Spleen (tissue), 13 donors: ENCODE results near the gene DPH5. TPM values are rescaled to one million over a fixed set of nuclear protein-coding genes. Genes with fewer than 3 reads are reported as not detected.

ENCODE experiments used
- DNase-seq: peaks from one replicate; pipeline ENCODE4 v3.0.0-alpha.2; 2020
- H3K27ac ChIP-seq, 8 donors: fragments of 200-600 bp; sonication (generic) in 7 of 8; 1 replicate in 4 of 8; 2 replicates in 4 of 8; pipeline versions ENCODE4 v1.5.0 to v1.8.0; 2016 to 2021; ENCODE audit warnings: inconsistent platforms in 4 of 8, mild to moderate bottlenecking in 4 of 8, moderate library complexity in 1 of 8
- H3K27me3 ChIP-seq, 7 donors: fragments of 200-600 bp; sonication (generic) in 6 of 7; replicated peaks in 1 of 7; 1 replicate in 4 of 7; 2 replicates in 3 of 7; pipeline versions ENCODE4 v1.5.0 to v1.8.0; 2016 to 2021; ENCODE audit warnings: inconsistent platforms in 3 of 7, mild to moderate bottlenecking in 1 of 7
- H3K36me3 ChIP-seq, 6 donors: fragments of 200-600 bp; sonication (generic) in 5 of 6; 1 replicate in 4 of 6; 2 replicates in 2 of 6; pipeline versions ENCODE4 v1.5.0 to v1.8.0; 2016 to 2021; ENCODE audit warnings: inconsistent platforms in 2 of 6
- H3K4me1 ChIP-seq, 6 donors: fragments of 200-600 bp; sonication (generic) in 5 of 6; 1 replicate in 3 of 6; 2 replicates in 3 of 6; pipeline versions ENCODE4 v1.5.0 to v1.8.0; 2016 to 2021; ENCODE audit warnings: inconsistent platforms in 3 of 6
- H3K4me3 ChIP-seq, 8 donors: fragments of 200-600 bp; sonication (generic) in 7 of 8; 1 replicate in 4 of 8; 2 replicates in 4 of 8; pipeline versions ENCODE4 v1.5.0 to v1.8.0; 2016 to 2021; ENCODE audit warnings: inconsistent platforms in 4 of 8, mild to moderate bottlenecking in 4 of 8, moderate library complexity in 2 of 8
- H3K9me3 ChIP-seq, 8 donors: fragments of 200-600 bp; sonication (generic) in 7 of 8; 1 replicate in 4 of 8; 2 replicates in 4 of 8; pipeline versions ENCODE4 v1.5.0 to v1.8.0; 2016 to 2021; ENCODE audit warnings: inconsistent platforms in 4 of 8
- POLR2A ChIP-seq, 3 donors: fragments of 450-650 bp; IDR thresholded peaks; one replicate each; pipeline ENCODE4 v1.5.1; 2017; ENCODE audit warnings: antibody characterized with exemption in 3 of 3, mild to moderate bottlenecking in 1 of 3
- POLR2AphosphoS5 ChIP-seq, 3 donors: sonication (generic); formaldehyde crosslinking; IDR thresholded peaks; one replicate each; pipeline ENCODE4 v1.5.1; 2017; ENCODE audit warnings: antibody characterized with exemption in 3 of 3
- WGBS, 5 donors: extraction: QIAGEN DNeasy Blood & Tissue Kit in 3 of 5; methylation state at CpG; one replicate each; pipeline versions ENCODE4 v1.1.5 to v1.1.7; 2013 to 2018; 5-methylcytosine and 5-hydroxymethylcytosine counted together
- intact Hi-C: fragments of 100-400 bp; cut with DNase I; formaldehyde crosslinking; loops from one replicate; pipeline ENCODE4 v1.15.0; 2023; ENCODE audit warnings: low total_unique reads
- long read RNA-seq, 2 donors: transcript quantifications; one replicate each; lab custom pipeline, GENCODE V29; 2026
- polyA plus RNA-seq, 3 donors: library from polyadenylated mRNA; stranded (reverse); fragments of 200-250 nt; gene quantifications; one replicate each; pipeline ENCODE4 v1.2.1, GENCODE V29; 2013
- total RNA-seq, 7 donors: library from RNA; depleted of rRNA in 3 of 7; stranded (reverse); fragments of >200 nt in 3 of 7; fragmentation: NEBNext Ultra II Directional in 4 of 7; extraction: Animal tissue kit (Norgen Biotek cat#: 25700) in 4 of 7; gene quantifications; one replicate each; pipeline versions ENCODE4 v1.1.0 to v1.2.1, GENCODE V29; 2016 to 2021
- TF ChIP-seq, protein P1 (sequence below), 11 experiments: fragments of 200-600 bp in 7 of 11; fragments of 450-650 bp in 4 of 11; sonication (generic) in 4 of 11; IDR thresholded peaks in 8 of 11; conservative IDR thresholded peaks in 3 of 11; 1 replicate in 7 of 11; 2 replicates in 4 of 11; pipeline versions ENCODE4 v1.4.0 to v1.8.0; 2016 to 2021; ENCODE audit warnings: antibody characterized with exemption in 11 of 11, inconsistent platforms in 4 of 11, mild to moderate bottlenecking in 1 of 11
- donor health status: healthy with polysubstance abuse.
- donor health status: DM: no; HTN: no; CAD: no; lungs with moderate emphysema.
- donor health status: DM: no; HTN: no; CAD: no.
- donor health status: Bipolar disorder and iron deficiency.
- donor health status: healthy.
- donor health status: DM: no; HTN: no; CAD: no.
- donor health status: DM: yes; HTN: yes; CAD: no.

DPH5 gene, protein sequence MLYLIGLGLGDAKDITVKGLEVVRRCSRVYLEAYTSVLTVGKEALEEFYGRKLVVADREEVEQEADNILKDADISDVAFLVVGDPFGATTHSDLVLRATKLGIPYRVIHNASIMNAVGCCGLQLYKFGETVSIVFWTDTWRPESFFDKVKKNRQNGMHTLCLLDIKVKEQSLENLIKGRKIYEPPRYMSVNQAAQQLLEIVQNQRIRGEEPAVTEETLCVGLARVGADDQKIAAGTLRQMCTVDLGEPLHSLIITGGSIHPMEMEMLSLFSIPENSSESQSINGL
- 10 to 100 TPM; 19.3 to 31.7 (median 24.5) TPM for total RNA-seq
- 10 to 100 TPM; 45.9 to 60.0 (median 49.8) TPM for polyA plus RNA-seq
- long read RNA-seq, donor 1, transcript DPH5-203 (8 exons, 1,316 nt) = major isoform, 14 of 19 reads
- long read RNA-seq, donor 1, partial matches to known transcripts = 0 of 19 reads
- long read RNA-seq, donor 1, other reads (novel, unspliced or antisense) = 0 of 19 reads
- long read RNA-seq, donor 2, transcript DPH5-203 (8 exons, 1,316 nt) = major isoform, 5 of 7 reads
- long read RNA-seq, donor 2, partial matches to known transcripts = 0 of 7 reads
- long read RNA-seq, donor 2, other reads (novel, unspliced or antisense) = 0 of 7 reads

DNA sequence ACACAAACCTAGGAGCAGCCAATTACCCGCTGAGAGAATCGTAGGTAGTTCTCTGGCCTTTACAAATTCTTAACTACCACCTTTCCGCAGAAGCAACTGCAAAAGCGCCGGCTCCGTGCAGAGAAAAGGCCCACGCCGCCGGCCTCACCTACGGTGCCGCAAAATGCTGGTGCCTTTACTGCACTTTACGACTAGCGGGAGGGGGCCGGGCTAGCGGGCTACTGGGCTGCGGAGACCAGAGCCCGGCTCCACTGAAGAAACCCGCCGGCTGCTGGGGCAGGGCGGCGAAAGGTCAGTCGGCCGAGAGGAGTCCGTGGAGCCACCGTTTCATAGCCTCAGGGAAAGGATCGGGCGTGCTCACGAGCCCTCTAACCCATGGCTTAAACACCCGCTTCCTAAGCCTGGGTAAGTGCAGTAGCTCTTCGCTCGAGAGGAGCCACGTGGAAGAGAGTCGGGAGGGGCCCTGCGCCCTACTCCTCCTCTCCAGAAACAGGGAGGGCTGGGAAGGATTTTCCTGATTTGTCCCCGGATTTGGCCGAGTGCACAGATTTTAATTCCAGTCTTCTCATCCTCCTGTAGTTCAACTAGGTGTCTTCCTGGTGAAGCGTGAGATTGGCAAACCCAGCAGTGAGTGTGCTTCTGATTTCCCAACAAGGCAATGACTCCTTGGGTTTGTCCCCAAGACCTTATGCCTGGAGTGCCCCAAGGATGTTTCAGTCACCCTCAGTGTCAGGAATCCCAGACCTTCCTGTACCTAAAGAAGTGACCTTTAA, at the start of gene DPH5:
TSS of gene DPH5 (minus strand) at position 128 of the 773 bp plus-strand sequence. CDS start 341 bp downstream, outside the sequence.
- Histone ChIP-seq H3K9me3 (no peaks in the 10 kb centered on the region), H3K4me1 (peaks cover 7 to 84% (median 51%) of the 10 kb centered on the region in 6 donors), H3K27me3 (no peaks in the 10 kb centered on the region), H3K4me3 (peak within 1 kb of the TSS; percentile 55 to 86 (median 72)), H3K36me3 (peaks cover 0 to 24% (median 0%) of the 10 kb centered on the region in 6 donors), H3K27ac (peak within 1 kb of the TSS; percentile 77 to 95 (median 89))
- TF ChIP-seq POLR2AphosphoS5 (IDR thresholded peaks at IDR 0.05) (peak; percentile 89 to 94 (median 93)), POLR2A (IDR thresholded peaks at IDR 0.05) (peak in 2 of 3 donors; percentile 52 to 62)
- TF ChIP-seq, protein P1, sequence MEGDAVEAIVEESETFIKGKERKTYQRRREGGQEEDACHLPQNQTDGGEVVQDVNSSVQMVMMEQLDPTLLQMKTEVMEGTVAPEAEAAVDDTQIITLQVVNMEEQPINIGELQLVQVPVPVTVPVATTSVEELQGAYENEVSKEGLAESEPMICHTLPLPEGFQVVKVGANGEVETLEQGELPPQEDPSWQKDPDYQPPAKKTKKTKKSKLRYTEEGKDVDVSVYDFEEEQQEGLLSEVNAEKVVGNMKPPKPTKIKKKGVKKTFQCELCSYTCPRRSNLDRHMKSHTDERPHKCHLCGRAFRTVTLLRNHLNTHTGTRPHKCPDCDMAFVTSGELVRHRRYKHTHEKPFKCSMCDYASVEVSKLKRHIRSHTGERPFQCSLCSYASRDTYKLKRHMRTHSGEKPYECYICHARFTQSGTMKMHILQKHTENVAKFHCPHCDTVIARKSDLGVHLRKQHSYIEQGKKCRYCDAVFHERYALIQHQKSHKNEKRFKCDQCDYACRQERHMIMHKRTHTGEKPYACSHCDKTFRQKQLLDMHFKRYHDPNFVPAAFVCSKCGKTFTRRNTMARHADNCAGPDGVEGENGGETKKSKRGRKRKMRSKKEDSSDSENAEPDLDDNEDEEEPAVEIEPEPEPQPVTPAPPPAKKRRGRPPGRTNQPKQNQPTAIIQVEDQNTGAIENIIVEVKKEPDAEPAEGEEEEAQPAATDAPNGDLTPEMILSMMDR (IDR thresholded peaks at IDR 0.05 in 8 of 11, conservative IDR thresholded peaks at IDR 0.05 in 3 of 11) = peak in 1 of 11 experiments; percentile 9
- intact Hi-C loops = no loop called here
- peak; percentile 97 for DNase-seq
- 0% methylated on average over 13 to 37 of the region's 37 CpGs for WGBS, 5 donors

- 96 to 99% (median 96%) methylated on average over 2 of the region's 2 CpGs for WGBS, 5 donors
- H3K36me3 ChIP-seq = peaks cover 0 to 22% (median 2%) of the 10 kb centered on the region in 6 donors
- no peaks in the 10 kb centered on the region for H3K27me3 ChIP-seq
- DNase-seq = no peak
- no peak overlapping the region for H3K4me3 ChIP-seq
- intact Hi-C loops = no loop called here
- H3K27ac ChIP-seq = no peak overlapping the region
- peaks cover 2 to 25% (median 9%) of the 10 kb centered on the region in 6 donors for H3K4me1 ChIP-seq
- no peak for TF ChIP-seq POLR2AphosphoS5 (IDR thresholded peaks at IDR 0.05)
- TF ChIP-seq, protein P1 (IDR thresholded peaks at IDR 0.05 in 8 of 11, conservative IDR thresholded peaks at IDR 0.05 in 3 of 11) = no peak
- TF ChIP-seq POLR2A (IDR thresholded peaks at IDR 0.05) = no peak
- no peaks in the 10 kb centered on the region for H3K9me3 ChIP-seq
Observed at GRCh38 chr1:101073836-101074235, 48.3 kb upstream of the DPH5 start.

DNA sequence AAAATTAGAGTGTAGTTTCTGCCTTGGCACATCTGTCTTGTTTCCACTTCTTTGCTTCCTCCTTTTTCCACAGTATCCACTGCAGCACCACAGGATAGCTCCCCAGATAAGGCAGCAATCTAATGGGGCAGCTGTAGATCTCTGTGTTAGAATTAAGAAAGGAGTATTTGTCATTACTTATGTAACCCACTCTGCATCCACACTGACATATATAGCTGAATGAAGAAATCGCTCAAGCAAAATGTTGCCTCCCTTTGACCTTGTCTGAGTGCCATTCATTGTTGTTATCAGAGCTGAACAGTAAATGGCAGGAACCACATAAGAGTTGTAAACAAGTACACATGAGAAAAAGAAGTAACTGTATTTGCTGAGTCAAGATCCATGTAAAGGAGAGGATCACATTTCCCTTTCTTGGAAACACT, 45.9 kb upstream of the DPH5 start:
- peaks cover 0 to 3% (median 0%) of the 10 kb centered on the region in 8 donors for H3K9me3 ChIP-seq
- DNase-seq = no peak
- intact Hi-C loops = no loop called here
- no peak overlapping the region for H3K4me3 ChIP-seq
- peaks cover 2 to 31% (median 11%) of the 10 kb centered on the region in 6 donors for H3K4me1 ChIP-seq
- TF ChIP-seq, protein P1 (IDR thresholded peaks at IDR 0.05 in 8 of 11, conservative IDR thresholded peaks at IDR 0.05 in 3 of 11) = no peak
- TF ChIP-seq POLR2A (IDR thresholded peaks at IDR 0.05) = no peak
- no peak for TF ChIP-seq POLR2AphosphoS5 (IDR thresholded peaks at IDR 0.05)
- WGBS, 5 donors = 19 to 29% (median 22%) methylated on average over 1 of the region's 1 CpG
- H3K36me3 ChIP-seq = peaks cover 0 to 12% (median 2%) of the 10 kb centered on the region in 6 donors
- H3K27ac ChIP-seq = peak overlapping the region in 5 of 8 donors; percentile 2 to 44 (median 31)
- no peaks in the 10 kb centered on the region for H3K27me3 ChIP-seq
